ENCODE measurements around the gene VARS2. TPM values are rescaled to one million over a fixed set of nuclear protein-coding genes. Genes with fewer than 3 reads are reported as not detected.
"Not testable (repeated sequence)": the region's sequence is repeated elsewhere in the genome, so short reads cannot be mapped to it uniquely, and the experiment has no call there.

Gene VARS2
- total and polyA plus RNA-seq, 2 donors (not counting 3 experiments of a cell fraction or from before 2014, with no cell fraction given), result 17.8 to 34.3 TPM

- CTCF ChIA-PET, result no interaction called here
Observed at GRCh38 chr6:30901436-30901835, 12.6 kb upstream of the VARS2 start.

GRCh38 chr6:30902196-30902595 lies 11.8 kb upstream of the VARS2 start:
- not testable (repeated sequence) for H3K27me3 ChIP-seq (ENCODE audit: control insufficient read depth in 2 of 2, insufficient read depth in 2 of 2, low read length in 2 of 2)
- CTCF ChIA-PET, result interaction anchor here (1.0 kb wide), 1 partner anchor 80 kb away, joined by 5 read pairs; no protein-coding TSS in a partner anchor

More at GRCh38 chr6:30901436-30901835, 12.6 kb upstream of the VARS2 start:
- Histone ChIP-seq H3K9me1 (replicated peaks; ENCODE audit: control insufficient read depth, extremely low read depth, insufficient read depth, low read length) (no peaks in the 10 kb centered on the region), H3K4me2 (ENCODE audit: insufficient read depth, low read length) (no peak overlapping the region), H3K27ac (ENCODE audit: insufficient read depth, low read depth, low read length) (no peak overlapping the region), H3K79me2 (ENCODE audit: control insufficient read depth, insufficient read depth, low read length) (no peaks in the 10 kb centered on the region), H3K36me3 (ENCODE audit: control insufficient read depth in 2 of 2, extremely low read depth in 1 of 2, insufficient read depth in 2 of 2, low read length in 2 of 2) (peaks cover 0 to 3% of the 10 kb centered on the region in 2 experiments), H2AFZ (ENCODE audit: low read depth, low read length) (no peak overlapping the region), H3K27me3 (ENCODE audit: control insufficient read depth in 2 of 2, insufficient read depth in 2 of 2, low read length in 2 of 2) (no peaks in the 10 kb centered on the region), H3K9me3 (replicated peaks; ENCODE audit: control insufficient read depth, insufficient read depth, low read length) (no peaks in the 10 kb centered on the region), H4K20me1 (replicated peaks; ENCODE audit: control insufficient read depth, extremely low read depth, insufficient read depth, low read length) (no peaks in the 10 kb centered on the region), H3K4me3 (replicated peaks in 1 of 3; ENCODE audit: insufficient read depth in 1 of 3, low read depth in 1 of 3, low read length in 3 of 3) (no peak overlapping the region), H3K9ac (replicated peaks; ENCODE audit: extremely low read depth, insufficient read depth, low read length) (no peak overlapping the region), H3K4me1 (ENCODE audit: control insufficient read depth, extremely low read depth, insufficient read depth, low read length) (no peaks in the 10 kb centered on the region)
- intact Hi-C loops (cut with micrococcal nuclease) (no loop called here), dilution Hi-C loops (cut with MboI; ENCODE audit: extremely low pct_ligation_motif_present, low sequenced_read_pairs) (no loop called here)
- BruUV-seq (replicated peaks), result no TSS peak
- no peak for FAIRE-seq
- TF ChIP-seq EZH2 (IDR thresholded peaks at IDR 0.05; ENCODE audit: borderline replicate concordance, low read depth, low read length, severe bottlenecking) (no peak), GATA2 (IDR thresholded peaks at IDR 0.05; ENCODE audit: insufficient read depth, insufficient read length, low read depth, low read length) (no peak), CTCF (IDR thresholded peaks at IDR 0.05; ENCODE audit: extremely low read depth in 1 of 2, insufficient read depth in 1 of 2, low read depth in 1 of 2, low read length in 2 of 2) (no peak)
- TF ChIP-seq, protein P1, sequence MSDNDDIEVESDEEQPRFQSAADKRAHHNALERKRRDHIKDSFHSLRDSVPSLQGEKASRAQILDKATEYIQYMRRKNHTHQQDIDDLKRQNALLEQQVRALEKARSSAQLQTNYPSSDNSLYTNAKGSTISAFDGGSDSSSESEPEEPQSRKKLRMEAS (IDR thresholded peaks at IDR 0.05; ENCODE audit: insufficient read depth, insufficient read length), result no peak
- POLR2A ChIA-PET, result no interaction called here
- no peak for DNase-seq (ENCODE audit: low read depth, low spot score)

More at GRCh38 chr6:30902196-30902595, 11.8 kb upstream of the VARS2 start:
- intact Hi-C loops (cut with micrococcal nuclease); dilution Hi-C loops (cut with MboI; ENCODE audit: extremely low pct_ligation_motif_present, low sequenced_read_pairs); H2AFZ ChIP-seq (ENCODE audit: low read depth, low read length); BruUV-seq (replicated peaks); H3K4me2 ChIP-seq (ENCODE audit: insufficient read depth, low read length); FAIRE-seq; H4K20me1 ChIP-seq (replicated peaks; ENCODE audit: control insufficient read depth, extremely low read depth, insufficient read depth, low read length); H3K4me1 ChIP-seq (ENCODE audit: control insufficient read depth, extremely low read depth, insufficient read depth, low read length); H3K9me1 ChIP-seq (replicated peaks; ENCODE audit: control insufficient read depth, extremely low read depth, insufficient read depth, low read length); H3K4me3 ChIP-seq (replicated peaks in 1 of 3; ENCODE audit: insufficient read depth in 1 of 3, low read depth in 1 of 3, low read length in 3 of 3); POLR2A ChIA-PET; H3K9me3 ChIP-seq (replicated peaks; ENCODE audit: control insufficient read depth, insufficient read depth, low read length); H3K9ac ChIP-seq (replicated peaks; ENCODE audit: extremely low read depth, insufficient read depth, low read length); H3K27ac ChIP-seq (ENCODE audit: insufficient read depth, low read depth, low read length); H3K36me3 ChIP-seq (ENCODE audit: control insufficient read depth in 2 of 2, extremely low read depth in 1 of 2, insufficient read depth in 2 of 2, low read length in 2 of 2); H3K79me2 ChIP-seq (ENCODE audit: control insufficient read depth, insufficient read depth, low read length); DNase-seq (ENCODE audit: low read depth, low spot score): not testable (repeated sequence)
